GM19023 (cell line): Measurements from ENCODE around the gene DLEC1.

ENCODE experiments used
- ATAC-seq: cut with Tn5 transposase; IDR thresholded peaks from one replicate; pipeline ENCODE4 v1.9.1; 2021; ENCODE audit warnings: mild to moderate bottlenecking, moderate library complexity; ENCODE audit not compliant: unreplicated experiment

Gene DLEC1

GRCh38 chr3:38171622-38172021 lies 132.6 kb downstream of the DLEC1 start:
- no peak for ATAC-seq
